Kidney glomerular epithelial cell (primary cell): Measurements from ENCODE around the gene TOPAZ1.
"Not testable (repeated sequence)": the region's sequence is repeated elsewhere in the genome, so short reads cannot be mapped to it uniquely, and the experiment has no call there.

Experiments used
- DNase-seq: peaks from one replicate; lab custom pipeline; 2025; lab: John Stamatoyannopoulos, UW

Gene TOPAZ1

GRCh38 chr3:44330444-44330843, 88.8 kb downstream of the TOPAZ1 start:
- DNase-seq, result no peak

- no peak for DNase-seq
These were observed 92.6 kb downstream of the TOPAZ1 start for GRCh38 chr3:44334326-44334725.

GRCh38 chr3:44337248-44337785, 95.6 kb downstream of the TOPAZ1 start:
- no peak for DNase-seq

- DNase-seq, result peak; percentile 93
These were observed 96.5 kb downstream of the TOPAZ1 start, which contains the start of gene TCAIM for GRCh38 chr3:44338010-44338827. TSS of gene TCAIM (plus strand) at chr3:44338766. CDS start at chr3:44354783, 16,017 bp downstream.

GRCh38 chr3:44338828-44339127, 97.1 kb downstream of the TOPAZ1 start:
- DNase-seq, result no peak

GRCh38 chr3:44339181-44340057, 97.7 kb downstream of the TOPAZ1 start:
- DNase-seq, result no peak

GRCh38 chr3:44340058-44340395, 98.3 kb downstream of the TOPAZ1 start:
- no peak for DNase-seq

- DNase-seq, result peak; percentile 49
These were observed 100.6 kb downstream of the TOPAZ1 start for GRCh38 chr3:44342176-44342790.

- no peak for DNase-seq
These were observed 101.7 kb downstream of the TOPAZ1 start for GRCh38 chr3:44343421-44343820.

GRCh38 chr3:44346590-44346989, 104.9 kb downstream of the TOPAZ1 start:
- DNase-seq, result not testable (repeated sequence)

GRCh38 chr3:44348993-44349392, 107.3 kb downstream of the TOPAZ1 start:
- DNase-seq, result no peak

GRCh38 chr3:44353355-44353924, 111.8 kb downstream of the TOPAZ1 start:
- no peak for DNase-seq

GRCh38 chr3:44355362-44356033, 113.8 kb downstream of the TOPAZ1 start:
- peak; percentile 45 for DNase-seq

GRCh38 chr3:44359146-44359751, 117.6 kb downstream of the TOPAZ1 start:
- DNase-seq, result no peak

GRCh38 chr3:44363591-44363990, 121.9 kb downstream of the TOPAZ1 start:
- DNase-seq, result peak; percentile 56

GRCh38 chr3:44365952-44366351, 124.3 kb downstream of the TOPAZ1 start:
- no peak for DNase-seq

- DNase-seq, result no peak
These were observed 133.8 kb downstream of the TOPAZ1 start for GRCh38 chr3:44375450-44375849.
